GM12872 (cell line): Measurements from ENCODE around the gene GTF2B.

Source experiments
- CTCF ChIP-seq: IDR thresholded peaks from 3 replicates; pipeline ENCODE4 v1.5.1; 2011; ENCODE audit warnings: low read depth, mild to moderate bottlenecking, low read length, moderate library complexity; ENCODE audit not compliant: insufficient read depth

GTF2B gene

GRCh38 chr1:88891951-88892340 lies 579 bp upstream of the GTF2B start:
- TF ChIP-seq CTCF, result no peak

GRCh38 chr1:88890791-88891317 lies 513 bp downstream of the GTF2B start:
- no peak for TF ChIP-seq CTCF

- TF ChIP-seq CTCF, result no peak
Observed at GRCh38 chr1:88890131-88890530, 1.2 kb downstream of the GTF2B start.

- TF ChIP-seq CTCF, result no peak
Observed at GRCh38 chr1:88888750-88889149, 2.6 kb downstream of the GTF2B start.

GRCh38 chr1:88885933-88886332 lies 5.4 kb downstream of the GTF2B start:
- no peak for TF ChIP-seq CTCF

GRCh38 chr1:88883156-88883555 lies 8.2 kb downstream of the GTF2B start:
- no peak for TF ChIP-seq CTCF

GRCh38 chr1:88878731-88879130 lies 12.6 kb downstream of the GTF2B start:
- TF ChIP-seq CTCF, result no peak

- no peak for TF ChIP-seq CTCF
Observed at GRCh38 chr1:88877911-88878310, 13.5 kb downstream of the GTF2B start.
